ENCODE results near the gene RENBP. TPM values are rescaled to one million over a fixed set of nuclear protein-coding genes. Genes with fewer than 3 reads are reported as not detected.

The RENBP gene
- total RNA-seq, 4 donors from 2014 or later = 4.6 to 13.1 (median 7.2) TPM; not detected in 1

- Histone ChIP-seq H3K4me1 (peaks cover 0 to 48% (median 46%) of the 10 kb centered on the region in 4 donors), H3K27ac (peak within 1 kb of the TSS; percentile 94 to 100 (median 98)), H3K4me3 (peak within 1 kb of the TSS; percentile 63 to 91 (median 86)), H3K36me3 (no peaks in the 10 kb centered on the region), H3K27me3 (no peaks in the 10 kb centered on the region), H3K9me3 (no peaks in the 10 kb centered on the region)
- in situ Hi-C loops (cut with MboI; ENCODE audit: low pct_ligation_motif_present in 1 of 4, low pct_unique_long_range_greater_than_20kb in 1 of 4, low sequenced_read_pairs in 3 of 4) = loop anchor here in 2 of 4 donors (25.0 kb wide), 2 partner anchors 209 to 566 kb away; partner anchors contain the start of genes G6PD (in 1 of the 2), IKBKG (in 1 of the 2) and PLXNB3 (in 1 of the 2)
- intact Hi-C loops (cut with DNase I; ENCODE audit: low total_unique reads) = no loop called here
- 32% methylated on average over 91 of the region's 96 CpGs; no CpG with 5 or more reads in 1 of the 2 donors for WGBS, 2 donors (ENCODE audit: low coverage in 1 of 2)
- TF ChIP-seq EP300 (IDR thresholded peaks at IDR 0.05; ENCODE audit: low read depth) (no peak), POLR2AphosphoS5 (IDR thresholded peaks at IDR 0.05) (peak; percentile 43 to 49 (median 47))
- peak; percentile 95 for DNase-seq
Measured at GRCh38 chrX:153971450-153972367, 27.3 kb upstream of the RENBP start, which contains the start of gene HCFC1. TSS of gene HCFC1 (minus strand) at chrX:153971818. CDS start at chrX:153970840, 978 bp downstream.

DNA sequence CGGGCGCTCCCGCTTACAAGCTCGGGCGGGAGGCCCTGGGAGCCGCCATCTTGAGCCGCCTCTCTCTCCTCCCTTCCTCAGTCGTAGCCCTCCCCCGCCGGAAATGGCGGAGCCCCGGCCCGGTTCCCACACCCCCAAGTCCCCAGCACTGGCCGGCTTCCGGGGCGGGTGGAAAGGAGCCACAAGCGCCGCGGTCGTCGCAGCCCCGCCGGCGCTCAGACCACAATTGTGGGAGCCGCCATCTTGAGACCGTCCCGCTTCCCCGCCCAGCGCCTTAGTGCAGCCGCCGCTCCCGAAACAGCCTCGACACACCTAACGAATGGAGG lies 26.6 kb upstream of the RENBP start:
- intact Hi-C loops (cut with DNase I; ENCODE audit: low total_unique reads) = no loop called here
- WGBS, 2 donors (ENCODE audit: low coverage in 1 of 2) = 12% methylated on average over 23 of the region's 34 CpGs; no CpG with 5 or more reads in 1 of the 2 donors
- DNase-seq = peak; percentile 95
- in situ Hi-C loops (cut with MboI; ENCODE audit: low pct_ligation_motif_present in 1 of 4, low pct_unique_long_range_greater_than_20kb in 1 of 4, low sequenced_read_pairs in 3 of 4) = loop anchor here in 2 of 4 donors (25.0 kb wide), 2 partner anchors 209 to 566 kb away; partner anchors contain the start of genes G6PD (in 1 of the 2), IKBKG (in 1 of the 2) and PLXNB3 (in 1 of the 2)
- TF ChIP-seq POLR2A (IDR thresholded peaks at IDR 0.05) (peak; percentile 68), POLR2AphosphoS5 (IDR thresholded peaks at IDR 0.05) (peak; percentile 17 to 44 (median 36)), EP300 (IDR thresholded peaks at IDR 0.05; ENCODE audit: low read depth) (no peak), CTCF (IDR thresholded peaks at IDR 0.05) (no peak)
- H3K27me3 ChIP-seq = no peaks in the 10 kb centered on the region
- no peaks in the 10 kb centered on the region for H3K9me3 ChIP-seq
- peak overlapping the region; percentile 63 to 91 (median 86) for H3K4me3 ChIP-seq
- peaks cover 4 to 54% (median 52%) of the 10 kb centered on the region in 4 donors for H3K4me1 ChIP-seq
- peak overlapping the region; percentile 94 to 100 (median 98) for H3K27ac ChIP-seq
- no peaks in the 10 kb centered on the region for H3K36me3 ChIP-seq

DNA sequence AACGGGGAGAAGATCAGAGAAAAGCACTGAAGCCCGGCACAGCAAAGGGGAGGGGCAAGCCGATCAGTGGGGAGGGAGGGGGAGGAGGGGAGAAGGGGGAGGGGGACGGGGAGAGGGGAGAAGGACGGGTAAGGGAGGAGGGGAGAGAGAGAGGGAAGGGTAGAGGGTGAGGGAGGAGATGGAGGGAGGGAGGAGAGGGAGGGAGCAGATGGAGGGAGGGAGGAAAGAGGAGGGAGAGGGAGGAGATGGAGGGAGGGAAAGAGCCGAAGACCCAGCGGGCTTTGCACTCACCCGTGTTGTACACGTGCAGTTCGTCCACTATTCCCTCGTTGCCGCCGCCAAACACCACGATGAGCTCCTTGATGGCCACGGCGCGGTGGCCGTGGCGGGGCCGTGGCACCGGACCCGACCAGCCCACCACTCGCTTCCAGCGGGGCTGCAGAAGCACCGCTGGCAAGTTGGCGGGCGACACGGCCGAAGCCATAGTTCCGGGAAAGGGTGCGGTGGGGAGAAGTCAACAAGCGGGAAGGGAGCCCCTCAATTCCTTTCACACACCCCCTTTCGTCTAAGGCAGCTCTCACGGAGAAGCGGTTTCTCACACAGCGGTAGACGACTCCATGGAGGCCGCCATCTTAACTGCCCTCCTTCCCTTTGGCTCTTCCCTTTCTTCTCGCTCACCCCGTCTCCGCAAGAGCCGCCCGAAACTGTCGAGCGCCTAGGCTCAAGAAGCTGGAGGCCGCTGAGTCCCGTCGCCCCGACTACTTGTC lies 26.1 kb upstream of the RENBP start:
- H3K36me3 ChIP-seq = no peaks in the 10 kb centered on the region
- in situ Hi-C loops (cut with MboI; ENCODE audit: low pct_ligation_motif_present in 1 of 4, low pct_unique_long_range_greater_than_20kb in 1 of 4, low sequenced_read_pairs in 3 of 4) (loop anchor here in 2 of 4 donors (25.0 kb wide), 2 partner anchors 208 to 567 kb away; partner anchors contain the start of genes G6PD (in 1 of the 2), IKBKG (in 1 of the 2) and PLXNB3 (in 1 of the 2)), intact Hi-C loops (cut with DNase I; ENCODE audit: low total_unique reads) (no loop called here)
- 0 to 21% methylated on average over 3 to 47 of the region's 49 CpGs for WGBS, 2 donors (ENCODE audit: low coverage in 1 of 2)
- peak overlapping the region; percentile 63 to 91 (median 86) for H3K4me3 ChIP-seq
- TF ChIP-seq EP300 (IDR thresholded peaks at IDR 0.05; ENCODE audit: low read depth) (no peak), CTCF (IDR thresholded peaks at IDR 0.05) (no peak), POLR2AphosphoS5 (IDR thresholded peaks at IDR 0.05) (no peak), POLR2A (IDR thresholded peaks at IDR 0.05) (no peak)
- peak overlapping the region; percentile 94 to 100 (median 98) for H3K27ac ChIP-seq
- H3K4me1 ChIP-seq = peaks cover 9 to 58% (median 53%) of the 10 kb centered on the region in 4 donors
- no peaks in the 10 kb centered on the region for H3K27me3 ChIP-seq
- DNase-seq = no peak
- H3K9me3 ChIP-seq = no peaks in the 10 kb centered on the region

DNA sequence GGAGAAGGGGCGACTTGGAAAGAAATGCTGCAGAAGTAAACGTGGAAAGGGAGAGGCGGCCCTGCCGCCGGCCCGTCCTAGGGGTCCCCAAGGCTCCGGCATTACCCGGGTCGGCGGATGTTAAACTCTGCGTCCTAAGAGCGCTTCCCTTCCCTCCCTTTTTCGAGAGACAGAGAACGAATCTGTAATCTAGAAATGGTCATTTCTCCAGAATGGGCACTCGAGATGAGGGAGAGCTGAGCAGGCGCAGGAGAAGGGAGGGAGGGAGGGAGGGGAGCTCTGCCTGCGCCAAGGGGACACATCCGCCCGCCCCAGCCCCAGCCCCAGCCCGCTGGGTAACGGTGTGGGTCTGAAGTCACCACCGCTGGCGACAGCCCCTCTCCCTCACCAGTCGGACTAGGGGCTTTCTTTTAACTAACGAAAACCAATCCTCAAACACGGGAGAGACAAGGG lies 25.5 kb upstream of the RENBP start:
- no peak for DNase-seq
- Histone ChIP-seq H3K27me3 (no peaks in the 10 kb centered on the region), H3K4me3 (peak overlapping the region; percentile 63 to 91 (median 86)), H3K9me3 (no peaks in the 10 kb centered on the region), H3K4me1 (peaks cover 11 to 58% (median 50%) of the 10 kb centered on the region in 4 donors), H3K36me3 (no peaks in the 10 kb centered on the region), H3K27ac (peak overlapping the region; percentile 94 to 100 (median 98))
- TF ChIP-seq POLR2A (IDR thresholded peaks at IDR 0.05) (no peak), EP300 (IDR thresholded peaks at IDR 0.05; ENCODE audit: low read depth) (no peak), POLR2AphosphoS5 (IDR thresholded peaks at IDR 0.05) (no peak), CTCF (IDR thresholded peaks at IDR 0.05) (no peak)
- intact Hi-C loops (cut with DNase I; ENCODE audit: low total_unique reads) = no loop called here
- WGBS, 2 donors (ENCODE audit: low coverage in 1 of 2) = 27% methylated on average over 25 of the region's 26 CpGs; no CpG with 5 or more reads in 1 of the 2 donors
- in situ Hi-C loops (cut with MboI; ENCODE audit: low pct_ligation_motif_present in 1 of 4, low pct_unique_long_range_greater_than_20kb in 1 of 4, low sequenced_read_pairs in 3 of 4) = loop anchor here in 2 of 4 donors (25.0 kb wide), 2 partner anchors 208 to 567 kb away; partner anchors contain the start of genes G6PD (in 1 of the 2), IKBKG (in 1 of the 2) and PLXNB3 (in 1 of the 2)
